SK-N-SH treated with all-trans-retinoic acid at 6 μM for 48 hours (cell line): ENCODE measurements around the gene NACAD.

ENCODE experiments used
- ATAC-seq: fragments of 200-7000 bp; cut with Tn5 transposase; 3 replicates; pipeline ENCODE4 v1.9.1; 2020; ENCODE audit warnings: mild to moderate bottlenecking, moderate library complexity
- ARNTL ChIP-seq: fragments of 450-650 bp; formaldehyde crosslinking; IDR thresholded peaks from 2 replicates; pipeline ENCODE4 v1.5.0; 2020; ENCODE audit warnings: low read depth, mild to moderate bottlenecking, moderate library complexity, borderline replicate concordance
- BACH2 ChIP-seq: fragments of 250-450 bp; sonication (Bioruptor Pico); IDR thresholded peaks from 2 replicates; pipeline ENCODE4 v1.9.0; 2021; ENCODE audit warnings: mild to moderate bottlenecking, borderline replicate concordance
- CSDC2 ChIP-seq: fragments of 250-450 bp; sonication (Bioruptor Pico); IDR thresholded peaks from 2 replicates; pipeline ENCODE4 v1.5.0; 2020; ENCODE audit warnings: mild to moderate bottlenecking, moderate library complexity
- ISL1 ChIP-seq: fragments of 250-450 bp; sonication (Bioruptor Pico); IDR thresholded peaks from 2 replicates; pipeline ENCODE4 v2.1.2; 2022; ENCODE audit warnings: mild to moderate bottlenecking, moderate library complexity
- OSR1 ChIP-seq: fragments of 250-450 bp; sonication (Bioruptor Pico); IDR thresholded peaks from 2 replicates; pipeline ENCODE4 v1.8.0; 2022; ENCODE audit warnings: moderate library complexity, mild to moderate bottlenecking, inconsistent platforms
- PPARA ChIP-seq: fragments of 250-450 bp; sonication (Bioruptor Pico); IDR thresholded peaks from 2 replicates; pipeline ENCODE4 v1.5.0; 2020; ENCODE audit warnings: mild to moderate bottlenecking, borderline replicate concordance
- RARB ChIP-seq: fragments of 250-450 bp; sonication (Bioruptor Pico); IDR thresholded peaks from 2 replicates; pipeline ENCODE4 v1.8.0; 2021; ENCODE audit warnings: mild to moderate bottlenecking, moderate library complexity
- SNAI2 ChIP-seq: fragments of 250-450 bp; sonication (Bioruptor Pico); IDR thresholded peaks from 2 replicates; pipeline ENCODE4 v1.5.0; 2020; ENCODE audit warnings: mild to moderate bottlenecking, moderate library complexity
- ZC3H10 ChIP-seq: fragments of 250-450 bp; sonication (Bioruptor Pico); IDR thresholded peaks from 2 replicates; pipeline ENCODE4 v1.5.1; 2021; ENCODE audit warnings: mild to moderate bottlenecking, moderate library complexity
- ZFP30 ChIP-seq: fragments of 450-650 bp; formaldehyde crosslinking; IDR thresholded peaks from 2 replicates; pipeline ENCODE4 v1.5.0; 2022; ENCODE audit warnings: mild to moderate bottlenecking, moderate library complexity
- TF ChIP-seq, protein P1 (sequence below): fragments of 250-450 bp; sonication (Bioruptor Pico); IDR thresholded peaks from 2 replicates; pipeline ENCODE4 v1.8.0; 2020; ENCODE audit warnings: mild to moderate bottlenecking, moderate library complexity, borderline replicate concordance
- TF ChIP-seq, protein P2 (sequence below): fragments of 250-450 bp; sonication (Bioruptor Pico); IDR thresholded peaks from 2 replicates; pipeline ENCODE4 v1.5.1; 2020; ENCODE audit warnings: low read depth, mild to moderate bottlenecking, moderate library complexity
- TF ChIP-seq, protein P3 (sequence below): fragments of 250-450 bp; sonication (Bioruptor Pico); IDR thresholded peaks from 2 replicates; pipeline ENCODE4 v1.5.0; 2020; ENCODE audit warnings: mild to moderate bottlenecking, moderate library complexity
- TF ChIP-seq, protein P4 (sequence below): fragments of 250-450 bp; sonication (Bioruptor Pico); IDR thresholded peaks from 2 replicates; pipeline ENCODE4 v1.5.1; 2021; ENCODE audit warnings: mild to moderate bottlenecking, moderate library complexity
- TF ChIP-seq, protein P5 (sequence below): fragments of 250-450 bp; sonication (Bioruptor Pico); IDR thresholded peaks from 2 replicates; pipeline ENCODE4 v1.8.0; 2021; ENCODE audit warnings: low read depth, mild to moderate bottlenecking, moderate library complexity, borderline replicate concordance

NACAD gene

DNA sequence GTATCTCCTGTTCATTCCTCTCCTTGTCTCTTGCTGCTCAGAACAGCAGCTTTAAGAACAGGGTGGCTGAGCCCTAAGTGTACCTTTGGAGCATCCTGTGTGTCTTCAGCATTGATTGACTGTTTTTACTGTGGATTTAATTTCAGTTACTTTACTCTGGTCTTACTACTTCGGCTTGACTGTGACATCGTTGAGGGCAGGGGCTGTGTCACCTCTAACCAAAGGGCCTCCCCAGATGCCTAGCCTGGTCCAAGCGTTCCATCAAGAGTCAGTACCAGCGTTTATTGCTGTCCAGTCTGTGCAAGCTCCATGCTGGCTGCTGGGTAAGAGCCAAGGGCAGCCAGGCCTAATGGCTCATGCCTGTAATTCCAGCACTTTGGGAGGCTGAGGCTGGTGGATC lies 56.3 kb downstream of the NACAD start:
- no peak for ATAC-seq
- no peak for TF ChIP-seq SNAI2
- TF ChIP-seq ARNTL (CRISPR knock-in tag) = no peak
- no peak for TF ChIP-seq BACH2 (CRISPR knock-in tag)
- TF ChIP-seq OSR1 (CRISPR knock-in tag) = no peak
- no peak for TF ChIP-seq ISL1 (CRISPR knock-in tag)
- no peak for TF ChIP-seq PPARA (CRISPR knock-in tag)
- TF ChIP-seq, protein P1, sequence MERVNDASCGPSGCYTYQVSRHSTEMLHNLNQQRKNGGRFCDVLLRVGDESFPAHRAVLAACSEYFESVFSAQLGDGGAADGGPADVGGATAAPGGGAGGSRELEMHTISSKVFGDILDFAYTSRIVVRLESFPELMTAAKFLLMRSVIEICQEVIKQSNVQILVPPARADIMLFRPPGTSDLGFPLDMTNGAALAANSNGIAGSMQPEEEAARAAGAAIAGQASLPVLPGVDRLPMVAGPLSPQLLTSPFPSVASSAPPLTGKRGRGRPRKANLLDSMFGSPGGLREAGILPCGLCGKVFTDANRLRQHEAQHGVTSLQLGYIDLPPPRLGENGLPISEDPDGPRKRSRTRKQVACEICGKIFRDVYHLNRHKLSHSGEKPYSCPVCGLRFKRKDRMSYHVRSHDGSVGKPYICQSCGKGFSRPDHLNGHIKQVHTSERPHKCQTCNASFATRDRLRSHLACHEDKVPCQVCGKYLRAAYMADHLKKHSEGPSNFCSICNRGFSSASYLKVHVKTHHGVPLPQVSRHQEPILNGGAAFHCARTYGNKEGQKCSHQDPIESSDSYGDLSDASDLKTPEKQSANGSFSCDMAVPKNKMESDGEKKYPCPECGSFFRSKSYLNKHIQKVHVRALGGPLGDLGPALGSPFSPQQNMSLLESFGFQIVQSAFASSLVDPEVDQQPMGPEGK (CRISPR knock-in tag) = no peak
- TF ChIP-seq, protein P2, sequence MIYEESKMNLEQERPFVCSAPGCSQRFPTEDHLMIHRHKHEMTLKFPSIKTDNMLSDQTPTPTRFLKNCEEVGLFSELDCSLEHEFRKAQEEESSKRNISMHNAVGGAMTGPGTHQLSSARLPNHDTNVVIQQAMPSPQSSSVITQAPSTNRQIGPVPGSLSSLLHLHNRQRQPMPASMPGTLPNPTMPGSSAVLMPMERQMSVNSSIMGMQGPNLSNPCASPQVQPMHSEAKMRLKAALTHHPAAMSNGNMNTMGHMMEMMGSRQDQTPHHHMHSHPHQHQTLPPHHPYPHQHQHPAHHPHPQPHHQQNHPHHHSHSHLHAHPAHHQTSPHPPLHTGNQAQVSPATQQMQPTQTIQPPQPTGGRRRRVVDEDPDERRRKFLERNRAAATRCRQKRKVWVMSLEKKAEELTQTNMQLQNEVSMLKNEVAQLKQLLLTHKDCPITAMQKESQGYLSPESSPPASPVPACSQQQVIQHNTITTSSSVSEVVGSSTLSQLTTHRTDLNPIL (CRISPR knock-in tag) = no peak
- no peak for TF ChIP-seq RARB (CRISPR knock-in tag)
- no peak for TF ChIP-seq CSDC2 (CRISPR knock-in tag)
- TF ChIP-seq, protein P3, sequence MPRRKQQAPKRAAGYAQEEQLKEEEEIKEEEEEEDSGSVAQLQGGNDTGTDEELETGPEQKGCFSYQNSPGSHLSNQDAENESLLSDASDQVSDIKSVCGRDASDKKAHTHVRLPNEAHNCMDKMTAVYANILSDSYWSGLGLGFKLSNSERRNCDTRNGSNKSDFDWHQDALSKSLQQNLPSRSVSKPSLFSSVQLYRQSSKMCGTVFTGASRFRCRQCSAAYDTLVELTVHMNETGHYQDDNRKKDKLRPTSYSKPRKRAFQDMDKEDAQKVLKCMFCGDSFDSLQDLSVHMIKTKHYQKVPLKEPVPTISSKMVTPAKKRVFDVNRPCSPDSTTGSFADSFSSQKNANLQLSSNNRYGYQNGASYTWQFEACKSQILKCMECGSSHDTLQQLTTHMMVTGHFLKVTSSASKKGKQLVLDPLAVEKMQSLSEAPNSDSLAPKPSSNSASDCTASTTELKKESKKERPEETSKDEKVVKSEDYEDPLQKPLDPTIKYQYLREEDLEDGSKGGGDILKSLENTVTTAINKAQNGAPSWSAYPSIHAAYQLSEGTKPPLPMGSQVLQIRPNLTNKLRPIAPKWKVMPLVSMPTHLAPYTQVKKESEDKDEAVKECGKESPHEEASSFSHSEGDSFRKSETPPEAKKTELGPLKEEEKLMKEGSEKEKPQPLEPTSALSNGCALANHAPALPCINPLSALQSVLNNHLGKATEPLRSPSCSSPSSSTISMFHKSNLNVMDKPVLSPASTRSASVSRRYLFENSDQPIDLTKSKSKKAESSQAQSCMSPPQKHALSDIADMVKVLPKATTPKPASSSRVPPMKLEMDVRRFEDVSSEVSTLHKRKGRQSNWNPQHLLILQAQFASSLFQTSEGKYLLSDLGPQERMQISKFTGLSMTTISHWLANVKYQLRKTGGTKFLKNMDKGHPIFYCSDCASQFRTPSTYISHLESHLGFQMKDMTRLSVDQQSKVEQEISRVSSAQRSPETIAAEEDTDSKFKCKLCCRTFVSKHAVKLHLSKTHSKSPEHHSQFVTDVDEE (CRISPR knock-in tag) = no peak

DNA sequence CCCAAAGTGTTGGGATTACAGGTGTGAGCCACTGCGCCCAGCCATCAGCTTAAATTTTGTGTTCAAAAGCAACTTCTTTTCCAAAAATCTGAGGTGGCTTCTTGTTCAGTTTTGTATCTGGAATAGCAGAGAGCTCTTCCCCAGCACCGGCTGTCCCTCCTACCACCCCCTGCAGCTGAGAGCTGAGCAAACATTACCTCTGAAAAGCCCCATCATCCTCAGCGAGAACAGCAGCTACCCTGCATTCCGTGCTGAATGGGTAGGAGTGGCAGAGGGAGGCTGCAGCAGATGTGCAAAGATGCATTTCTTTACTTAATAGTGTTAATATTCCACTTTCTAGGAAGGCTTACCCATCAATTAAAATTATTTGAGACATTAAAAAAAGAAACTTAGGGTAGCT lies 56.9 kb downstream of the NACAD start:
- no peak for ATAC-seq
- TF ChIP-seq ARNTL (CRISPR knock-in tag) (no peak), ZC3H10 (CRISPR knock-in tag) (no peak), SNAI2 (no peak), PPARA (CRISPR knock-in tag) (no peak), ZFP30 (CRISPR knock-in tag) (no peak), OSR1 (CRISPR knock-in tag) (no peak)
- TF ChIP-seq, protein P4, sequence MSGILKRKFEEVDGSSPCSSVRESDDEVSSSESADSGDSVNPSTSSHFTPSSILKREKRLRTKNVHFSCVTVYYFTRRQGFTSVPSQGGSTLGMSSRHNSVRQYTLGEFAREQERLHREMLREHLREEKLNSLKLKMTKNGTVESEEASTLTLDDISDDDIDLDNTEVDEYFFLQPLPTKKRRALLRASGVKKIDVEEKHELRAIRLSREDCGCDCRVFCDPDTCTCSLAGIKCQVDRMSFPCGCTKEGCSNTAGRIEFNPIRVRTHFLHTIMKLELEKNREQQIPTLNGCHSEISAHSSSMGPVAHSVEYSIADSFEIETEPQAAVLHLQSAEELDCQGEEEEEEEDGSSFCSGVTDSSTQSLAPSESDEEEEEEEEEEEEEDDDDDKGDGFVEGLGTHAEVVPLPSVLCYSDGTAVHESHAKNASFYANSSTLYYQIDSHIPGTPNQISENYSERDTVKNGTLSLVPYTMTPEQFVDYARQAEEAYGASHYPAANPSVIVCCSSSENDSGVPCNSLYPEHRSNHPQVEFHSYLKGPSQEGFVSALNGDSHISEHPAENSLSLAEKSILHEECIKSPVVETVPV (CRISPR knock-in tag) = no peak
- TF ChIP-seq, protein P5, sequence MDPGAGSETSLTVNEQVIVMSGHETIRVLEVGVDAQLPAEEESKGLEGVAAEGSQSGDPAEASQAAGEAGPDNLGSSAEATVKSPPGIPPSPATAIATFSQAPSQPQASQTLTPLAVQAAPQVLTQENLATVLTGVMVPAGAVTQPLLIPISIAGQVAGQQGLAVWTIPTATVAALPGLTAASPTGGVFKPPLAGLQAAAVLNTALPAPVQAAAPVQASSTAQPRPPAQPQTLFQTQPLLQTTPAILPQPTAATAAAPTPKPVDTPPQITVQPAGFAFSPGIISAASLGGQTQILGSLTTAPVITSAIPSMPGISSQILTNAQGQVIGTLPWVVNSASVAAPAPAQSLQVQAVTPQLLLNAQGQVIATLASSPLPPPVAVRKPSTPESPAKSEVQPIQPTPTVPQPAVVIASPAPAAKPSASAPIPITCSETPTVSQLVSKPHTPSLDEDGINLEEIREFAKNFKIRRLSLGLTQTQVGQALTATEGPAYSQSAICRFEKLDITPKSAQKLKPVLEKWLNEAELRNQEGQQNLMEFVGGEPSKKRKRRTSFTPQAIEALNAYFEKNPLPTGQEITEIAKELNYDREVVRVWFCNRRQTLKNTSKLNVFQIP (CRISPR knock-in tag) = no peak
- TF ChIP-seq, protein P1 (CRISPR knock-in tag) = no peak
